ENCODE measurements around the gene TRIM15. TPM values are rescaled to one million over a fixed set of nuclear protein-coding genes. Genes with fewer than 3 reads are reported as not detected.

Gene TRIM15
- total RNA-seq, 1 experiment from 2014 or later = not detected

- Histone ChIP-seq H3K4me3 (ENCODE audit: low read length) (no peak overlapping the region), H3K79me2 (ENCODE audit: low read length) (no peaks in the 10 kb centered on the region), H3K27me3 (ENCODE audit: low read length) (no peaks in the 10 kb centered on the region), H3K4me1 (ENCODE audit: insufficient read depth, low read length) (peaks cover 11% of the 10 kb centered on the region), H2AFZ (ENCODE audit: low read length) (no peak overlapping the region), H3K36me3 (ENCODE audit: low read depth, low read length) (no peaks in the 10 kb centered on the region), H3K9me2 (replicated peaks; ENCODE audit: low read length) (no peaks in the 10 kb centered on the region), H3F3A (ENCODE audit: low read length, unreplicated experiment) (peaks cover 2% of the 10 kb centered on the region), H3K9me3 (ENCODE audit: low read length) (no peaks in the 10 kb centered on the region), H4K20me1 (ENCODE audit: low read length) (no peaks in the 10 kb centered on the region), H3K27ac (ENCODE audit: low read length) (no peak overlapping the region), H3K4me2 (ENCODE audit: low read length) (no peak overlapping the region), H3K9ac (ENCODE audit: low read length) (no peak overlapping the region)
- POLR2A ChIA-PET (ENCODE audit: unreplicated experiment) = no interaction called here
- intact Hi-C loops (cut with micrococcal nuclease) = loop anchor here (1.0 kb wide), 1 partner anchor 20 kb away; no protein-coding TSS in a partner anchor
- no TSS peak for BruUV-seq (replicated peaks)
- ATAC-seq = no peak
- CTCF ChIA-PET = no interaction called here
- no peak for DNase-seq
- no peak for TF ChIP-seq EZH2phosphoT487 (IDR thresholded peaks at IDR 0.05; ENCODE audit: borderline replicate concordance, low read length)
- TF ChIP-seq EZH2 (IDR thresholded peaks at IDR 0.05; ENCODE audit: low read length, unreplicated experiment) = no peak
- no peak for TF ChIP-seq CTCF (conservative IDR thresholded peaks at IDR 0.05; ENCODE audit: low read depth, low read length)
These were observed 13.3 kb upstream of the TRIM15 start for GRCh38 chr6:30149858-30150550.

- Histone ChIP-seq H3F3A (ENCODE audit: low read length, unreplicated experiment) (peaks cover 5% of the 10 kb centered on the region), H3K4me3 (ENCODE audit: low read length) (no peak overlapping the region), H4K20me1 (ENCODE audit: low read length) (no peaks in the 10 kb centered on the region), H3K9ac (ENCODE audit: low read length) (no peak overlapping the region), H3K4me2 (ENCODE audit: low read length) (no peak overlapping the region), H3K9me2 (replicated peaks; ENCODE audit: low read length) (no peaks in the 10 kb centered on the region), H2AFZ (ENCODE audit: low read length) (no peak overlapping the region), H3K36me3 (ENCODE audit: low read depth, low read length) (no peaks in the 10 kb centered on the region), H3K9me3 (ENCODE audit: low read length) (no peaks in the 10 kb centered on the region), H3K27me3 (ENCODE audit: low read length) (no peaks in the 10 kb centered on the region), H3K4me1 (ENCODE audit: insufficient read depth, low read length) (peaks cover 19% of the 10 kb centered on the region), H3K79me2 (ENCODE audit: low read length) (no peaks in the 10 kb centered on the region), H3K27ac (ENCODE audit: low read length) (no peak overlapping the region)
- CTCF ChIA-PET = no interaction called here
- ATAC-seq = no peak
- intact Hi-C loops (cut with micrococcal nuclease) = no loop called here
- no peak for TF ChIP-seq CTCF (conservative IDR thresholded peaks at IDR 0.05; ENCODE audit: low read depth, low read length)
- TF ChIP-seq EZH2 (IDR thresholded peaks at IDR 0.05; ENCODE audit: low read length, unreplicated experiment) = no peak
- no peak for TF ChIP-seq EZH2phosphoT487 (IDR thresholded peaks at IDR 0.05; ENCODE audit: borderline replicate concordance, low read length)
- DNase-seq = no peak
- BruUV-seq (replicated peaks) = no TSS peak
- POLR2A ChIA-PET (ENCODE audit: unreplicated experiment) = no interaction called here
These were observed 12.5 kb upstream of the TRIM15 start for GRCh38 chr6:30150671-30151395.

GRCh38 chr6:30151580-30151979 lies 11.8 kb upstream of the TRIM15 start:
- no TSS peak for BruUV-seq (replicated peaks)
- DNase-seq (no peak), ATAC-seq (no peak)
- Histone ChIP-seq H3K4me1 (ENCODE audit: insufficient read depth, low read length) (peaks cover 27% of the 10 kb centered on the region), H3F3A (ENCODE audit: low read length, unreplicated experiment) (peaks cover 5% of the 10 kb centered on the region), H2AFZ (ENCODE audit: low read length) (no peak overlapping the region), H3K9me3 (ENCODE audit: low read length) (no peaks in the 10 kb centered on the region), H3K4me2 (ENCODE audit: low read length) (no peak overlapping the region), H3K9me2 (replicated peaks; ENCODE audit: low read length) (no peaks in the 10 kb centered on the region), H3K4me3 (ENCODE audit: low read length) (no peak overlapping the region), H3K27ac (ENCODE audit: low read length) (no peak overlapping the region), H3K27me3 (ENCODE audit: low read length) (no peaks in the 10 kb centered on the region), H3K36me3 (ENCODE audit: low read depth, low read length) (no peaks in the 10 kb centered on the region), H3K9ac (ENCODE audit: low read length) (no peak overlapping the region), H3K79me2 (ENCODE audit: low read length) (no peaks in the 10 kb centered on the region), H4K20me1 (ENCODE audit: low read length) (no peaks in the 10 kb centered on the region)
- ChIA-PET POLR2A (ENCODE audit: unreplicated experiment) (no interaction called here), CTCF (no interaction called here)
- TF ChIP-seq EZH2phosphoT487 (IDR thresholded peaks at IDR 0.05; ENCODE audit: borderline replicate concordance, low read length) = no peak
- TF ChIP-seq CTCF (conservative IDR thresholded peaks at IDR 0.05; ENCODE audit: low read depth, low read length) = no peak
- no peak for TF ChIP-seq EZH2 (IDR thresholded peaks at IDR 0.05; ENCODE audit: low read length, unreplicated experiment)
- intact Hi-C loops (cut with micrococcal nuclease) = no loop called here

All from PC-3 (cell line).